Measurements from ENCODE around the gene NDUFAF3. TPM values are rescaled to one million over a fixed set of nuclear protein-coding genes. Genes with fewer than 3 reads are reported as not detected.

The NDUFAF3 gene
- total and polyA plus RNA-seq, 7 donors = 60.6 to 150 (median 100) TPM

GRCh38 chr3:49054344-49054862 is 32.5 kb downstream of the NDUFAF3 start:
- TF ChIP-seq CTCF (IDR thresholded peaks at IDR 0.05) = no peak
- intact Hi-C loops (cut with DNase I) = no loop called here
- H3K4me3 ChIP-seq = no peak overlapping the region
- H3K9me3 ChIP-seq = no peaks in the 10 kb centered on the region
- 92 to 97% (median 94%) methylated on average over 2 of the region's 2 CpGs for WGBS, 3 donors
- no peak for DNase-seq
- H3K4me1 ChIP-seq = peaks cover 5% of the 10 kb centered on the region
- no peak for ATAC-seq
- H3K27ac ChIP-seq = no peak overlapping the region
- no peaks in the 10 kb centered on the region for H3K27me3 ChIP-seq (ENCODE audit: insufficient read depth in 3 of 3, low read length in 2 of 3)
- peaks cover 16 to 68% of the 10 kb centered on the region in 2 donors for H3K36me3 ChIP-seq (ENCODE audit: insufficient read depth in 1 of 2, low read depth in 1 of 2)

- peaks cover 14 to 74% of the 10 kb centered on the region in 2 donors for H3K36me3 ChIP-seq (ENCODE audit: insufficient read depth in 1 of 2, low read depth in 1 of 2)
- no peak overlapping the region for H3K27ac ChIP-seq
- no peak overlapping the region for H3K4me3 ChIP-seq
- TF ChIP-seq CTCF (IDR thresholded peaks at IDR 0.05) = no peak
- ATAC-seq = no peak
- no peaks in the 10 kb centered on the region for H3K9me3 ChIP-seq
- no peak for DNase-seq
- peaks cover 5% of the 10 kb centered on the region for H3K4me1 ChIP-seq
- H3K27me3 ChIP-seq (ENCODE audit: insufficient read depth in 3 of 3, low read length in 2 of 3) = no peaks in the 10 kb centered on the region
- 91 to 98% (median 98%) methylated on average over 10 of the region's 10 CpGs for WGBS, 3 donors
- intact Hi-C loops (cut with DNase I) = no loop called here
Observed at GRCh38 chr3:49057268-49057667, 35.3 kb downstream of the NDUFAF3 start.

GRCh38 chr3:49058011-49058410 is 36.1 kb downstream of the NDUFAF3 start:
- peaks cover 13 to 73% of the 10 kb centered on the region in 2 donors for H3K36me3 ChIP-seq (ENCODE audit: insufficient read depth in 1 of 2, low read depth in 1 of 2)
- ATAC-seq = no peak
- intact Hi-C loops (cut with DNase I) = no loop called here

More at GRCh38 chr3:49058011-49058410, 36.1 kb downstream of the NDUFAF3 start:
- TF ChIP-seq CTCF (IDR thresholded peaks at IDR 0.05) = no peak
- H3K27ac ChIP-seq = no peak overlapping the region
- DNase-seq = no peak
- no peak overlapping the region for H3K4me3 ChIP-seq
- WGBS, 3 donors = 75 to 89% (median 85%) methylated on average over 7 of the region's 7 CpGs
- peaks cover 5% of the 10 kb centered on the region for H3K4me1 ChIP-seq
- no peaks in the 10 kb centered on the region for H3K9me3 ChIP-seq
- no peaks in the 10 kb centered on the region for H3K27me3 ChIP-seq (ENCODE audit: insufficient read depth in 3 of 3, low read length in 2 of 3)

Other genes starting within 250 kb of the NDUFAF3 start
- gene PRKAR2A, start 174.2 kb upstream of the NDUFAF3 start, total RNA-seq = 100 to 1,000 TPM in 2 of 4 donors, 10 to 100 TPM in 2; 66.2 to 126 (median 100) TPM
- gene PRKAR2A, start 174.2 kb upstream of the NDUFAF3 start, polyA plus RNA-seq = 10 to 100 TPM; 24.3 to 92.5 (median 33.6) TPM
- gene SLC25A20, start 123.2 kb upstream of the NDUFAF3 start, total RNA-seq = 10 to 100 TPM; 47.6 to 59.4 (median 50.5) TPM
- gene SLC25A20, start 123.2 kb upstream of the NDUFAF3 start, polyA plus RNA-seq = 10 to 100 TPM; 31.3 to 94.8 (median 48.5) TPM
- 100 to 1,000 TPM in 3 of 4 donors, 10 to 100 TPM in 1; 92.7 to 125 (median 113) TPM for gene ARIH2, start 103.3 kb upstream of the NDUFAF3 start, total RNA-seq
- gene ARIH2, start 103.3 kb upstream of the NDUFAF3 start, polyA plus RNA-seq = 100 to 1,000 TPM in 1 of 3 donors, 10 to 100 TPM in 2; 59.5 to 163 (median 67.0) TPM
- gene P4HTM, start 31.9 kb upstream of the NDUFAF3 start, total RNA-seq = 10 to 100 TPM; 11.1 to 17.0 (median 13.7) TPM
- gene P4HTM, start 31.9 kb upstream of the NDUFAF3 start, polyA plus RNA-seq = 1 to 10 TPM; 4.1 to 8.7 (median 8.5) TPM
- gene WDR6, start 14.7 kb upstream of the NDUFAF3 start, total RNA-seq = 10 to 100 TPM; 55.1 to 65.7 (median 59.6) TPM
- 10 to 100 TPM; 30.5 to 49.5 (median 46.9) TPM for gene WDR6, start 14.7 kb upstream of the NDUFAF3 start, polyA plus RNA-seq
- 10 to 100 TPM in 1 of 4 donors, 1 to 10 TPM in 3; 7.5 to 10.4 (median 9.1) TPM for gene DALRD3, start 3.5 kb upstream of the NDUFAF3 start, total RNA-seq
- 10 to 100 TPM; 11.0 to 19.9 (median 13.4) TPM for gene DALRD3, start 3.5 kb upstream of the NDUFAF3 start, polyA plus RNA-seq
- 100 to 1,000 TPM in 3 of 4 donors, 10 to 100 TPM in 1; 82.8 to 259 (median 209) TPM for gene IMPDH2, start 7.3 kb downstream of the NDUFAF3 start, total RNA-seq
- 100 to 1,000 TPM; 102 to 397 (median 233) TPM for gene IMPDH2, start 7.3 kb downstream of the NDUFAF3 start, polyA plus RNA-seq
- gene QRICH1, start 72.0 kb downstream of the NDUFAF3 start, total RNA-seq = 10 to 100 TPM; 52.8 to 83.9 (median 71.1) TPM
- 10 to 100 TPM; 21.5 to 37.1 (median 28.6) TPM for gene QRICH1, start 72.0 kb downstream of the NDUFAF3 start, polyA plus RNA-seq
- gene QARS1, start 82.6 kb downstream of the NDUFAF3 start, total RNA-seq = 100 to 1,000 TPM; 120 to 200 (median 144) TPM
- gene QARS1, start 82.6 kb downstream of the NDUFAF3 start, polyA plus RNA-seq = 100 to 1,000 TPM; 142 to 166 (median 157) TPM
- 100 to 1,000 TPM in 2 of 4 donors, 10 to 100 TPM in 2; 79.5 to 109 (median 96.3) TPM for gene USP19, start 98.7 kb downstream of the NDUFAF3 start, total RNA-seq
- 10 to 100 TPM; 29.5 to 94.0 (median 42.9) TPM for gene USP19, start 98.7 kb downstream of the NDUFAF3 start, polyA plus RNA-seq
- 100 to 1,000 TPM; 133 to 220 (median 141) TPM for gene LAMB2, start 110.9 kb downstream of the NDUFAF3 start, total RNA-seq
- 100 to 1,000 TPM in 1 of 3 donors, 10 to 100 TPM in 2; 81.6 to 123 (median 95.3) TPM for gene LAMB2, start 110.9 kb downstream of the NDUFAF3 start, polyA plus RNA-seq
- gene CCDC71, start 144.2 kb downstream of the NDUFAF3 start, total RNA-seq = 10 to 100 TPM; 12.6 to 20.5 (median 14.7) TPM
- gene CCDC71, start 144.2 kb downstream of the NDUFAF3 start, polyA plus RNA-seq = 10 to 100 TPM; 20.0 to 26.8 (median 20.8) TPM
- 10 to 100 TPM; 24.7 to 84.5 (median 29.2) TPM for gene KLHDC8B, start 149.5 kb downstream of the NDUFAF3 start, total RNA-seq
- 10 to 100 TPM; 26.7 to 36.1 (median 28.3) TPM for gene KLHDC8B, start 149.5 kb downstream of the NDUFAF3 start, polyA plus RNA-seq

Data from psoas muscle (tissue), 8 donors.